Kidney glomerular epithelial cell (primary cell): ENCODE results near the gene RBM26.

ENCODE experiments used
- DNase-seq: peaks from one replicate; lab custom pipeline; 2025; lab: John Stamatoyannopoulos, UW

The RBM26 gene

GRCh38 chr13:79405831-79406596, at the start of gene RBM26:
TSS of gene RBM26 (minus strand) at chr13:79406255. CDS start at chr13:79405774, 481 bp downstream.
- DNase-seq: peak; percentile 92

- DNase-seq: no peak
These were observed 49.3 kb upstream of the RBM26 start for GRCh38 chr13:79455331-79455730.

GRCh38 chr13:79452239-79452913, 46.3 kb upstream of the RBM26 start:
- no peak for DNase-seq

GRCh38 chr13:79451500-79451962, 45.5 kb upstream of the RBM26 start:
- DNase-seq: peak; percentile 85

GRCh38 chr13:79450110-79450509, 44.1 kb upstream of the RBM26 start:
- no peak for DNase-seq

- DNase-seq: no peak
These were observed 42.4 kb upstream of the RBM26 start for GRCh38 chr13:79448413-79448812.

- no peak for DNase-seq
These were observed 41.7 kb upstream of the RBM26 start for GRCh38 chr13:79447741-79448140.

- DNase-seq: no peak
These were observed 41.1 kb upstream of the RBM26 start for GRCh38 chr13:79447141-79447540.

- DNase-seq: no peak
These were observed 40.1 kb upstream of the RBM26 start for GRCh38 chr13:79445968-79446645.

GRCh38 chr13:79442706-79443105, 36.7 kb upstream of the RBM26 start:
- no peak for DNase-seq

GRCh38 chr13:79442221-79442620, 36.2 kb upstream of the RBM26 start:
- no peak for DNase-seq

GRCh38 chr13:79440958-79441528, 35.0 kb upstream of the RBM26 start:
- no peak for DNase-seq

GRCh38 chr13:79439275-79439674, 33.2 kb upstream of the RBM26 start:
- DNase-seq: no peak

- no peak for DNase-seq
These were observed 29.5 kb upstream of the RBM26 start for GRCh38 chr13:79435561-79435990.

GRCh38 chr13:79434556-79434955, 28.5 kb upstream of the RBM26 start:
- DNase-seq: no peak

- no peak for DNase-seq
These were observed 26.9 kb upstream of the RBM26 start for GRCh38 chr13:79432992-79433391.

- DNase-seq: no peak
These were observed 26.0 kb upstream of the RBM26 start for GRCh38 chr13:79432086-79432485.

- DNase-seq: no peak
These were observed 23.3 kb upstream of the RBM26 start for GRCh38 chr13:79429309-79429708.

GRCh38 chr13:79427883-79428282, 21.8 kb upstream of the RBM26 start:
- no peak for DNase-seq

- DNase-seq: peak; percentile 59
These were observed 21.2 kb upstream of the RBM26 start for GRCh38 chr13:79427265-79427664.

- peak; percentile 46 for DNase-seq
These were observed 18.0 kb upstream of the RBM26 start for GRCh38 chr13:79423801-79424642.

- DNase-seq: no peak
These were observed 17.3 kb upstream of the RBM26 start for GRCh38 chr13:79423340-79423739.
